ENCODE data around the gene GMCL1. TPM values are rescaled to one million over a fixed set of nuclear protein-coding genes. Genes with fewer than 3 reads are reported as not detected.

The GMCL1 gene
- total and polyA plus RNA-seq, 2 of the 13 experiments (the other 11 are each of a cell fraction or from before 2014, with no cell fraction given): 18.7 to 24.0 TPM

- TF ChIP-seq ZNF407 (CRISPR knock-in tag; IDR thresholded peaks at IDR 0.05; ENCODE audit: not compliant biosample characterization): peak; percentile 88
- TF ChIP-seq ZNF761 (CRISPR knock-in tag; conservative IDR thresholded peaks at IDR 0.05): peak; percentile 85
- TF ChIP-seq, protein P1, sequence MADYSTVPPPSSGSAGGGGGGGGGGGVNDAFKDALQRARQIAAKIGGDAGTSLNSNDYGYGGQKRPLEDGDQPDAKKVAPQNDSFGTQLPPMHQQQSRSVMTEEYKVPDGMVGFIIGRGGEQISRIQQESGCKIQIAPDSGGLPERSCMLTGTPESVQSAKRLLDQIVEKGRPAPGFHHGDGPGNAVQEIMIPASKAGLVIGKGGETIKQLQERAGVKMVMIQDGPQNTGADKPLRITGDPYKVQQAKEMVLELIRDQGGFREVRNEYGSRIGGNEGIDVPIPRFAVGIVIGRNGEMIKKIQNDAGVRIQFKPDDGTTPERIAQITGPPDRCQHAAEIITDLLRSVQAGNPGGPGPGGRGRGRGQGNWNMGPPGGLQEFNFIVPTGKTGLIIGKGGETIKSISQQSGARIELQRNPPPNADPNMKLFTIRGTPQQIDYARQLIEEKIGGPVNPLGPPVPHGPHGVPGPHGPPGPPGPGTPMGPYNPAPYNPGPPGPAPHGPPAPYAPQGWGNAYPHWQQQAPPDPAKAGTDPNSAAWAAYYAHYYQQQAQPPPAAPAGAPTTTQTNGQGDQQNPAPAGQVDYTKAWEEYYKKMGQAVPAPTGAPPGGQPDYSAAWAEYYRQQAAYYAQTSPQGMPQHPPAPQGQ (CRISPR knock-in tag; IDR thresholded peaks at IDR 0.05; ENCODE audit: borderline replicate concordance): peak; percentile 34; the same call in 1 of the 2 replicates
- peak; percentile 66; the same call in 1 of the 2 replicates for TF ChIP-seq ZNF446 (CRISPR knock-in tag; IDR thresholded peaks at IDR 0.05)
- TF ChIP-seq FOXA3 (CRISPR knock-in tag; IDR thresholded peaks at IDR 0.05): peak; percentile 80
- TF ChIP-seq NFE2L2 (IDR thresholded peaks at IDR 0.05; ENCODE audit: low read length): no peak
- no peak for TF ChIP-seq ZNF343 (CRISPR knock-in tag; IDR thresholded peaks at IDR 0.05)
- TF ChIP-seq KLF13 (CRISPR knock-in tag; IDR thresholded peaks at IDR 0.05): peak; percentile 11; the same call in 1 of the 2 replicates
- peak; percentile 91; the same call in 1 of the 2 replicates for TF ChIP-seq DNMT3B (CRISPR knock-in tag; conservative IDR thresholded peaks at IDR 0.05)
- peak; percentile 98; the same call in 1 of the 2 replicates for TF ChIP-seq ZNF678 (CRISPR knock-in tag; IDR thresholded peaks at IDR 0.05)
- TF ChIP-seq ZHX2 (IDR thresholded peaks at IDR 0.05; ENCODE audit: low read depth): peak; percentile 87
- TF ChIP-seq ZHX2 (CRISPR knock-in tag; IDR thresholded peaks at IDR 0.05; ENCODE audit: borderline replicate concordance): no peak
- peak; percentile 82; the same call in 1 of the 2 replicates for TF ChIP-seq GPN1 (CRISPR knock-in tag; IDR thresholded peaks at IDR 0.05; ENCODE audit: borderline replicate concordance)
These were observed at the start of gene GMCL1 (continued) for GRCh38 chr2:69829256-69830044.
